Aorta (tissue), 5 donors: ENCODE data around the gene CDC14A. TPM values are rescaled to one million over a fixed set of nuclear protein-coding genes. Genes with fewer than 3 reads are reported as not detected.

ENCODE experiments used
- ATAC-seq: fragments of 200-7000 bp; cut with Tn5 transposase; one replicate; pipeline ENCODE4 v1.9.1; 2022; ENCODE audit warnings: moderate library complexity; ENCODE audit not compliant: low FRiP score
- DNase-seq, 2 donors: peaks; one replicate each; pipeline ENCODE4 v3.0.0-alpha.2; 2020
- H3K27ac ChIP-seq, 2 donors: one replicate each; pipeline ENCODE4 v1.5.1; 2013; ENCODE audit warnings: low read length in 2 of 2, mild to moderate bottlenecking in 2 of 2, moderate library complexity in 2 of 2, control low read depth in 1 of 2, inconsistent platforms in 1 of 2, low read depth in 1 of 2
- H3K27me3 ChIP-seq, 2 donors: one replicate each; pipeline ENCODE4 v1.6.1; 2013; ENCODE audit warnings: control low read depth in 1 of 2, low read length in 1 of 2, mild to moderate bottlenecking in 1 of 2, moderate library complexity in 1 of 2; ENCODE audit not compliant: insufficient read depth in 2 of 2, control insufficient read depth in 1 of 2
- H3K36me3 ChIP-seq, 2 donors: one replicate each; pipeline ENCODE4 v1.6.1; 2013; ENCODE audit warnings: control low read depth in 1 of 2, low read length in 1 of 2, mild to moderate bottlenecking in 1 of 2; ENCODE audit not compliant: insufficient read depth in 2 of 2, control insufficient read depth in 1 of 2
- H3K4me1 ChIP-seq, 2 donors: one replicate each; pipeline ENCODE4 v1.6.1; 2013; ENCODE audit warnings: low read length in 2 of 2, control low read depth in 1 of 2, mild to moderate bottlenecking in 1 of 2, moderate library complexity in 1 of 2; ENCODE audit not compliant: insufficient read depth in 2 of 2, control insufficient read depth in 1 of 2
- H3K4me3 ChIP-seq, 2 donors: one replicate each; pipeline ENCODE4 v1.5.1; 2013; ENCODE audit warnings: low read length in 2 of 2, control low read depth in 1 of 2, mild to moderate bottlenecking in 1 of 2
- H3K9me3 ChIP-seq: one replicate; pipeline ENCODE4 v1.6.1; 2013; ENCODE audit warnings: mild to moderate bottlenecking, low read length; ENCODE audit not compliant: control insufficient read depth
- WGBS, 2 donors: extraction: QIAGEN DNeasy Blood & Tissue Kit; methylation state at CpG; one replicate each; pipeline ENCODE4 v1.1.7; 2013; 5-methylcytosine and 5-hydroxymethylcytosine counted together
- intact Hi-C, 2 donors: fragments of 100-400 bp; cut with DNase I; formaldehyde crosslinking; loops; one replicate each; pipeline versions ENCODE4 v1.14.2 to v1.15.0; 2022
- polyA plus RNA-seq, 2 donors: library from polyadenylated mRNA; stranded (reverse); fragments of 200-250 nt; gene quantifications; one replicate each; pipeline ENCODE4 v1.2.3, GENCODE V29; 2013
- total RNA-seq, 2 donors: library from RNA; stranded (reverse); fragmentation: NEBNext Ultra II Directional; extraction: Animal tissue kit (Norgen Biotek cat#: 25700); gene quantifications; one replicate each; pipeline ENCODE4 v1.2.1, GENCODE V29; 2021
- donor health status: healthy with polysubstance abuse.
- donor health status: Bipolar disorder and iron deficiency.
- donor health status: DM: no; HTN: no; CAD: no.
- donor health status: DM: no; HTN: no; CAD: no.
- donor health status: DM: yes; HTN: yes; CAD: no.

Gene CDC14A
- total and polyA plus RNA-seq, 4 donors, result 0.88 to 14.0 (median 5.0) TPM

DNA sequence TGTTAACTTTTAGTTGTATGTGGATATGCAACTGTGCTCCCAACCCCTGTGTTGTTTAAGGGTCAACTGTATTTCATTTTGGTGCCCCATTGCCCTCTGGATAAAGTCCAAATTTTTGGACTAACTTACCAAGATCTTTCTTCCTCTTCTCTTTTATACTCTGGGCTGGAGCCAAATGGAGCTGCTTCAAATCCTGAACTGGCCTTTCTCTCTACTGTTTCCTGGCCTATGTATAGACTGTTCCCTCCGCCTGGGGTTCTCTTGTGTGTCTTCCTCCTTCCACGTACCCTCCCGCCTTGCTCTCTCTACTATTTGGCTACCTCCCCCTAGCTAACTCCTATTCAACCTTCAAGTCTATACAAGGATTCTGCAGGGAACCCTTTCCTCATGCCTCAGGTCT, 8.4 kb upstream of the CDC14A start:
- H3K27me3 ChIP-seq, result no peaks in the 10 kb centered on the region
- WGBS, 2 donors, result 69 to 72% methylated on average over 3 of the region's 3 CpGs
- intact Hi-C loops, result no loop called here
- H3K9me3 ChIP-seq, result no peaks in the 10 kb centered on the region
- no peak overlapping the region for H3K4me3 ChIP-seq
- H3K27ac ChIP-seq, result no peak overlapping the region
- DNase-seq (no peak), ATAC-seq (no peak)
- no peaks in the 10 kb centered on the region for H3K4me1 ChIP-seq
- H3K36me3 ChIP-seq, result no peaks in the 10 kb centered on the region

DNA sequence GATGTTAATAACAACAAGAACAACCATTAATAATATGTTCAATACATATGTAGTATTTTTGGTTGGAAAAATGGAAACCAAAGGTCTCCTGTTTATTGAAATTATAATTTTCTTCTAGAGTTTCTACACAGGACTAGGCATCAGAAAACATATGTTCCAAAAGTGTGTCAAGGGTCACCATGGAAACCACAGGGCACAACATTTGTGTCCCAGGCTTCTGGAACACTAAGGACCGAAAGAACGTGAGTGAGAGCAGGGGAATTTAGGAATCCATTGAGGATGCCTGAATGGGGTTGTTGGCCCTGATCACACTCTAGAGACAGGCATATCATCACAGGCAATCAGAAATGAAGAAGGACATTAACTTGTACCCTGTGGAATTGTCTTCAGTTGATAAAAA, 7.5 kb upstream of the CDC14A start:
- intact Hi-C loops, result no loop called here
- Histone ChIP-seq H3K27ac (no peak overlapping the region), H3K36me3 (no peaks in the 10 kb centered on the region), H3K9me3 (no peaks in the 10 kb centered on the region), H3K4me3 (no peak overlapping the region), H3K4me1 (no peaks in the 10 kb centered on the region), H3K27me3 (no peaks in the 10 kb centered on the region)
- DNase-seq (no peak), ATAC-seq (no peak)
- WGBS, 2 donors, result 54 to 58% methylated on average over 2 of the region's 2 CpGs

DNA sequence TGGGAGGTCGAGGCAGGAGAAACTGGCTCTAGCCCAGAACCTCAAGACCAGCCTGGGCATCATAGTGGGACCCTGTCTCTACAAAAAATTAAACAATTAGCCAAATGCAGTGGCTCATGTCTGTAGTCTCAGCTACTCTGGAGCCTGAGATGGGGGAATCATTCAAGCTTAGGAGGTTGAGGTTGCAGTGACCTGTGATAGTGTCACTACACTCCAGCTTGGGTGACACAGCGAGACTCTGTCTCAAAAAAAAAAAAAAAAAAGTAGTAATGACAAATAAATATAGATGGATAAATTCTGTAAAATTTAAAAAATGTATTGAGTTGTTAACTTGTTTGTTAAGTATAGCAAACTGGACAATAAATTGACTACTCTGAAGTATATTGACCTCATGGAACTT, 5.9 kb upstream of the CDC14A start:
- Histone ChIP-seq H3K9me3 (no peaks in the 10 kb centered on the region), H3K36me3 (no peaks in the 10 kb centered on the region), H3K4me1 (no peaks in the 10 kb centered on the region), H3K27ac (no peak overlapping the region), H3K27me3 (no peaks in the 10 kb centered on the region), H3K4me3 (no peak overlapping the region)
- intact Hi-C loops, result no loop called here
- ATAC-seq (no peak), DNase-seq (no peak)
- WGBS, 2 donors, result 92 to 96% methylated on average over 2 of the region's 2 CpGs

DNA sequence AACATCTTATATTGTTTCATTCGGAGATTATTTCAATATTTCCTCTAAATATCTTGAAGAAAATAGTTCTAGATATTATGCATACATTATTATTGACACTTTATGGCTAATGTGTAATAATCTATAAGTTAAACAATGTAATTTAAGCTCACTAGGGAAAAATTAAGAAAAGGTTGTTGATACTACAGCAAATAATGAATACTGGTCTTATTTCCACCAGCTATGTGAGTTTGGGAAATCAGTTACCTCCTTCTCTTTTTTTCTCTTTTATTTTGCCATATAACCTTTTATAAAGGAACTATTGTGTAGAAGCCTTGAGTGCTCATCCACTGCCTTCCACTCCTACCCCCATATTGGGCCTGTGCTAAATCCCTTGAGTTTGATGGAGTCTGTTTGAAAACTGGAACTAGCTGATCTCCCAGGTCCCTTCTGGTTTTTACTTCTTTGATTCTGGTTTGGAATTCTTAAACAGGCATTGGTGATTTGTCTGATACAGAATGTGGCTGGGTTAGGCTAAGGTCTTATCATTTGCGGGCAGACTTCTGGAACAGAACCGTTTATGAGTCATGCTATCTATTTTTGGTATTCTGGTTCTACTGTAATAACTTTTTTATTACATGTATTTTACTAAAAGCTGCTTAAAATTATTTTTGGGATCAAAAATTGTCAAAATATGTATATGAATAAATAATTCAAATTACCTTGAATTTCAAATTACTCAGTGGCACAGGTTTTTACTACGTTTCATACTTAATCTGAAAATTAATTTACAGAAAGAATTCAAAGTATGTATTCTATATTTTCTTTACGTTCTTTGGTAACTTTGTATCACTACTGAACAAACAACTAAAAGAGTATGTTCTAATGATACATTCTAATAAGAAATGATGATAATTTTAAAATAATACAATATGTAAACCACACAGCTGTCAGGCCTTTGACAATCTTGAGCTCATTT, 5.0 kb upstream of the CDC14A start:
- no peak overlapping the region for H3K4me3 ChIP-seq
- no peaks in the 10 kb centered on the region for H3K4me1 ChIP-seq
- no peak for ATAC-seq
- H3K27me3 ChIP-seq, result no peaks in the 10 kb centered on the region
- WGBS, 2 donors, result 42 to 45% methylated on average over 5 of the region's 5 CpGs
- no peak for DNase-seq
- H3K36me3 ChIP-seq, result no peaks in the 10 kb centered on the region
- intact Hi-C loops, result no loop called here
- H3K9me3 ChIP-seq, result no peaks in the 10 kb centered on the region
- no peak overlapping the region for H3K27ac ChIP-seq

DNA sequence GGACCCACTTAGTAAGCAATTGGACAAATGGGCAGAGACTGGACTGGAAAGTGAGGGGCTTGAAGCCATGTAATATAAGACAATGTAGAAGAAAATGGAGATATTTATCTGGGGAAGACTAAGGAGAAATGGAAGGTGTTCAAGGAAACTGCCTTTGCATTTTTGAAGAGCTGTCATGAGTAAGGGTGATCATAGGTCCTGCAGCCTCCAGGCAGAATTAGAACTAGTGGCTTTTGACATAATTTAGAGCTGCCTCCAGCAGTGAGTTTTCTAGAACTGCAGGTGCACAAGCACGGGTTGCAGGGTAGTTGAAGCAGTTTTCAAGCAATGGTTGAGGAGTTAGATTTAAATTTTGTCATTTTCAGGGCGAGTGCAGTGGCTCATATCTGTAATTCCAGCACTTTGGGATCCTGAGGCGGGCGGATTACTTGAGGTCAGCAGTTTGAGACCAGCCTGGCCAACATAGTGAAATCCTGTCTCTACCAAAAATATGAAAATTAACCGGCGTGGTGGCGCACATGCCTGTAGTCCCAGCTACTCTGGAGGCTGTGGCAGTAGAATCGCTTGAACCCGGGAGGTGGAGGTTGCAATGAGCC, 3.7 kb upstream of the CDC14A start:
- no peaks in the 10 kb centered on the region for H3K4me1 ChIP-seq
- DNase-seq (no peak), ATAC-seq (no peak)
- 89 to 90% methylated on average over 9 of the region's 9 CpGs for WGBS, 2 donors
- no peaks in the 10 kb centered on the region for H3K27me3 ChIP-seq
- no peak overlapping the region for H3K27ac ChIP-seq
- H3K4me3 ChIP-seq, result no peak overlapping the region
- no peaks in the 10 kb centered on the region for H3K36me3 ChIP-seq
- H3K9me3 ChIP-seq, result no peaks in the 10 kb centered on the region
- intact Hi-C loops, result no loop called here

DNA sequence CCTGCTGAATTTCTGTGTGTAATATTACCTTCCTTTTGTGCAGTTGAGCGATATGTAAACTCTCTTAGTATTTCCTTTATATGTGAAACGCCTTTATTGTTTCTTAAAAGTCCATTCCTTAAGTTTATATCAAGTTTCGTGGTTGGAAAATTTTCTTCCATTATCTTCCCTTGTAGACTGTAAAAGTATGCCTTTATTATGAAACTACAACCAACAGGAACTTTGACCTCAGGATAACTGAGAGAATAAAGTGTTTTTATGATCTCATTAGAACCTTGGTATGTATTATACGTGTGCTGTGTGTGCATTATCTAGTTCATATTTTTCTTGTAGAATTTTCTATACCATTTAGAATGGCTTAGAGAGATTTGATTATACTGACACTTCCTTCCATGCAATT, 3.1 kb upstream of the CDC14A start:
- no peak for ATAC-seq
- H3K27me3 ChIP-seq, result no peaks in the 10 kb centered on the region
- no peak overlapping the region for H3K4me3 ChIP-seq
- no peaks in the 10 kb centered on the region for H3K4me1 ChIP-seq
- 91 to 95% methylated on average over 4 of the region's 4 CpGs for WGBS, 2 donors
- H3K36me3 ChIP-seq, result no peaks in the 10 kb centered on the region
- no peak for DNase-seq
- H3K9me3 ChIP-seq, result no peaks in the 10 kb centered on the region
- intact Hi-C loops, result no loop called here
- H3K27ac ChIP-seq, result no peak overlapping the region

DNA sequence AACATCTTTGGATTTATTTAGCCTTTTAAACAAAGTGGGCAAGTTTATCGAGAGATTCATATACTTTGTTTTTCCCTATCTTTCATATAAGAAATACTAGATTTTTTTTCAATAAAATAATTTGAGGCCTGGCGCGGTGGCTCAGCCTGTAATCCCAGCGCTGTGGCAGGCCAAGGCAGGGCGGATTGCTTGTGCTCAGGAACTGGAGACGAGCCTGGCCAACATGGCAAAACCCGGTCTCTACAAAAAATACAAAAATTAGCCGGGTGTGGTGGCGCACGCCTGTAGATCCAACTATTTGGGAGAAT, 1.6 kb upstream of the CDC14A start:
- H3K4me3 ChIP-seq, result no peak overlapping the region
- H3K4me1 ChIP-seq, result peaks cover 0 to 2% of the 10 kb centered on the region in 2 donors
- no peaks in the 10 kb centered on the region for H3K9me3 ChIP-seq
- intact Hi-C loops, result loop anchor here in 1 of 2 donors (2.0 to 5.0 kb wide), 2 partner anchors 102 to 547 kb away; partner anchors contain the start of genes DBT and SLC30A7
- no peaks in the 10 kb centered on the region for H3K36me3 ChIP-seq
- H3K27ac ChIP-seq, result peak overlapping the region in 1 of 2 donors; percentile 50
- DNase-seq (no peak), ATAC-seq (no peak)
- 71 to 72% methylated on average over 10 of the region's 10 CpGs for WGBS, 2 donors
- H3K27me3 ChIP-seq, result no peaks in the 10 kb centered on the region

DNA sequence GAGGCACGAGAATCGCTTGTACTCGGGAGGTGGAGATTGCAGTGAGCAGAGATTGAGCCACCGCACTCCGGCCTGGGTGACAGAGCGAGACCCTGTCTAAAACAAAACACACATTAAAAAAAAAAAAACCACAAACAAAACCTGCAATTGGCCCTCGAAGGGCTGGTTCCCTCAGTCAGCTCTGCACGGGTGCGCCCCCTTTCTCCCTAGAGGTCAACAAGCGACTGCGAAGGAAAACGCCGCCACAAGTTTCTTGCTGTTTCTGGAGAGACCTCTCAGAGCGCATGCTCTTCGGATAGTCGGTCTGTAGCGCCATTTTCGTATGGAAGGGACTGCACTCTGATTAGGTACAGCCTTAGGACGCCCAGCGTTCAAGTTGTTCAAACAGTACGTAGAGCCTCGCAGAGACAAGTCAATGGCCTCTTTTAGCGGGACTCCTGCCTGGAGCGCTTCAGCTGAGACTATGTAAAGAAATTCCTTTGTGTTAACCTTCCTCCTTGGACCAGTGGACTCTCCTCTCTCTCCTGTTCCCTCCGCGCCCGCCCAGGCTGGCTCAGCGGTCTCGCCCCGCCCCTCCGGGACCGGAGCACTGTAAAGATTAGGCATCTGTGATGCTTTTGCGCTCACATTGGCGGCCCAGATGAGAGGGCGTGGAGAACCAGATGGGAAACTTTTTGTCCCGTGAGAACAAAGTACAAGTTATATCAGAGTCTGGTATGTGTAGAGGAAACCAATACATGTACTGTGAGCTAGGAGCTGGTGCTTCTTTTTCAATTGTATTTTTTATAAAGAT, 1.0 kb upstream of the CDC14A start:
- H3K27me3 ChIP-seq, result no peaks in the 10 kb centered on the region
- no peaks in the 10 kb centered on the region for H3K9me3 ChIP-seq
- no peaks in the 10 kb centered on the region for H3K36me3 ChIP-seq
- H3K4me1 ChIP-seq, result peaks cover 0 to 2% of the 10 kb centered on the region in 2 donors
- peak overlapping the region; percentile 86 to 93 for H3K4me3 ChIP-seq
- ATAC-seq (peak; percentile 89), DNase-seq (peak; percentile 90 to 95)
- WGBS, 2 donors, result 1% methylated on average over 36 of the region's 36 CpGs
- intact Hi-C loops, result loop anchor here in 1 of 2 donors (2.0 to 5.0 kb wide), 2 partner anchors 102 to 546 kb away; partner anchors contain the start of genes DBT and SLC30A7
- H3K27ac ChIP-seq, result peak overlapping the region in 1 of 2 donors; percentile 85
